ENCODE results near the gene DESI1.

GRCh38 chr22:41579297-41579996, 41.4 kb downstream of the DESI1 start:
- TF ChIP-seq TAF1 (IDR thresholded peaks at IDR 0.05; ENCODE audit: borderline replicate concordance, insufficient read depth, low read length) (no peak), POLR2AphosphoS5 (IDR thresholded peaks at IDR 0.05; ENCODE audit: low read depth, low read length) (no peak), SIN3A (IDR thresholded peaks at IDR 0.05; ENCODE audit: borderline replicate concordance, insufficient read depth, low read length) (no peak), FOXP2 (optimal IDR thresholded peaks at IDR 0.05; ENCODE audit: borderline replicate concordance, extremely low read depth, extremely low read length, insufficient read depth) (no peak)
- TF ChIP-seq, protein P1, sequence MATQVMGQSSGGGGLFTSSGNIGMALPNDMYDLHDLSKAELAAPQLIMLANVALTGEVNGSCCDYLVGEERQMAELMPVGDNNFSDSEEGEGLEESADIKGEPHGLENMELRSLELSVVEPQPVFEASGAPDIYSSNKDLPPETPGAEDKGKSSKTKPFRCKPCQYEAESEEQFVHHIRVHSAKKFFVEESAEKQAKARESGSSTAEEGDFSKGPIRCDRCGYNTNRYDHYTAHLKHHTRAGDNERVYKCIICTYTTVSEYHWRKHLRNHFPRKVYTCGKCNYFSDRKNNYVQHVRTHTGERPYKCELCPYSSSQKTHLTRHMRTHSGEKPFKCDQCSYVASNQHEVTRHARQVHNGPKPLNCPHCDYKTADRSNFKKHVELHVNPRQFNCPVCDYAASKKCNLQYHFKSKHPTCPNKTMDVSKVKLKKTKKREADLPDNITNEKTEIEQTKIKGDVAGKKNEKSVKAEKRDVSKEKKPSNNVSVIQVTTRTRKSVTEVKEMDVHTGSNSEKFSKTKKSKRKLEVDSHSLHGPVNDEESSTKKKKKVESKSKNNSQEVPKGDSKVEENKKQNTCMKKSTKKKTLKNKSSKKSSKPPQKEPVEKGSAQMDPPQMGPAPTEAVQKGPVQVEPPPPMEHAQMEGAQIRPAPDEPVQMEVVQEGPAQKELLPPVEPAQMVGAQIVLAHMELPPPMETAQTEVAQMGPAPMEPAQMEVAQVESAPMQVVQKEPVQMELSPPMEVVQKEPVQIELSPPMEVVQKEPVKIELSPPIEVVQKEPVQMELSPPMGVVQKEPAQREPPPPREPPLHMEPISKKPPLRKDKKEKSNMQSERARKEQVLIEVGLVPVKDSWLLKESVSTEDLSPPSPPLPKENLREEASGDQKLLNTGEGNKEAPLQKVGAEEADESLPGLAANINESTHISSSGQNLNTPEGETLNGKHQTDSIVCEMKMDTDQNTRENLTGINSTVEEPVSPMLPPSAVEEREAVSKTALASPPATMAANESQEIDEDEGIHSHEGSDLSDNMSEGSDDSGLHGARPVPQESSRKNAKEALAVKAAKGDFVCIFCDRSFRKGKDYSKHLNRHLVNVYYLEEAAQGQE (IDR thresholded peaks at IDR 0.05; ENCODE audit: insufficient read depth in 1 of 2, low read depth in 2 of 2, low read length in 2 of 2), result no peak

Measured in PFSK-1 (cell line).